ENCODE measurements around the gene MEF2A.

DNA sequence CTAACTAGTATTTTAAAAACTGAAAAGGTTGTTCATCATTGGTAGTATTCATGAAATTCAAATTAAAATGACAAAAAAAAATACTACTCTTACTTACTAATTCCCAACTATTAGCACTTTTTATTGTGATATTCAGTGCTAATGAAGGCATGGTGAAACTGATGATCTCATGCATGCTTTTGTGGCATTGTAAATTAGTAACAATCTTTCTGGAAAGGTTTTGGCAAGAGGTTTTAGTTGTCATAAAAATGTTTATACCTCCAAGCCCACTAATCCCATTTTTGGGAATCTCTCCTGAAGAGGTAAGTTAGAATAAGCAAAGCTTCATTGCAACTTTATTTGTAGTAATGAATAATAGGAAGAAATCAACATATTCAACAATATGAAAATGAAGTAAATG lies 114.5 kb downstream of the MEF2A start:
- TF ChIP-seq, protein P1, sequence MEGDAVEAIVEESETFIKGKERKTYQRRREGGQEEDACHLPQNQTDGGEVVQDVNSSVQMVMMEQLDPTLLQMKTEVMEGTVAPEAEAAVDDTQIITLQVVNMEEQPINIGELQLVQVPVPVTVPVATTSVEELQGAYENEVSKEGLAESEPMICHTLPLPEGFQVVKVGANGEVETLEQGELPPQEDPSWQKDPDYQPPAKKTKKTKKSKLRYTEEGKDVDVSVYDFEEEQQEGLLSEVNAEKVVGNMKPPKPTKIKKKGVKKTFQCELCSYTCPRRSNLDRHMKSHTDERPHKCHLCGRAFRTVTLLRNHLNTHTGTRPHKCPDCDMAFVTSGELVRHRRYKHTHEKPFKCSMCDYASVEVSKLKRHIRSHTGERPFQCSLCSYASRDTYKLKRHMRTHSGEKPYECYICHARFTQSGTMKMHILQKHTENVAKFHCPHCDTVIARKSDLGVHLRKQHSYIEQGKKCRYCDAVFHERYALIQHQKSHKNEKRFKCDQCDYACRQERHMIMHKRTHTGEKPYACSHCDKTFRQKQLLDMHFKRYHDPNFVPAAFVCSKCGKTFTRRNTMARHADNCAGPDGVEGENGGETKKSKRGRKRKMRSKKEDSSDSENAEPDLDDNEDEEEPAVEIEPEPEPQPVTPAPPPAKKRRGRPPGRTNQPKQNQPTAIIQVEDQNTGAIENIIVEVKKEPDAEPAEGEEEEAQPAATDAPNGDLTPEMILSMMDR (conservative IDR thresholded peaks at IDR 0.05 in 1 of 2, IDR thresholded peaks at IDR 0.05 in 1 of 2; ENCODE audit: extremely low read depth in 1 of 2, insufficient read depth in 1 of 2, low read depth in 1 of 2, low read length in 2 of 2) = no peak
- no peak for TF ChIP-seq EZH2 (IDR thresholded peaks at IDR 0.05; ENCODE audit: borderline replicate concordance, low read length)

All from mammary epithelial cell (primary cell).